Stimulated activated CD8-positive, alpha-beta memory T cell treated with anti-CD3 and anti-CD28 coated beads, Interleukin-4, amount 100 ng/mL, for 1 hour (primary cell): ENCODE data around the gene GAS1.

Source experiments
- DNase-seq, 2 donors: peaks; one replicate each; pipeline ENCODE4 v3.0.0-alpha.2; 2020; ENCODE audit warnings: low read depth in 2 of 2, low spot score in 1 of 2

Gene GAS1

DNA sequence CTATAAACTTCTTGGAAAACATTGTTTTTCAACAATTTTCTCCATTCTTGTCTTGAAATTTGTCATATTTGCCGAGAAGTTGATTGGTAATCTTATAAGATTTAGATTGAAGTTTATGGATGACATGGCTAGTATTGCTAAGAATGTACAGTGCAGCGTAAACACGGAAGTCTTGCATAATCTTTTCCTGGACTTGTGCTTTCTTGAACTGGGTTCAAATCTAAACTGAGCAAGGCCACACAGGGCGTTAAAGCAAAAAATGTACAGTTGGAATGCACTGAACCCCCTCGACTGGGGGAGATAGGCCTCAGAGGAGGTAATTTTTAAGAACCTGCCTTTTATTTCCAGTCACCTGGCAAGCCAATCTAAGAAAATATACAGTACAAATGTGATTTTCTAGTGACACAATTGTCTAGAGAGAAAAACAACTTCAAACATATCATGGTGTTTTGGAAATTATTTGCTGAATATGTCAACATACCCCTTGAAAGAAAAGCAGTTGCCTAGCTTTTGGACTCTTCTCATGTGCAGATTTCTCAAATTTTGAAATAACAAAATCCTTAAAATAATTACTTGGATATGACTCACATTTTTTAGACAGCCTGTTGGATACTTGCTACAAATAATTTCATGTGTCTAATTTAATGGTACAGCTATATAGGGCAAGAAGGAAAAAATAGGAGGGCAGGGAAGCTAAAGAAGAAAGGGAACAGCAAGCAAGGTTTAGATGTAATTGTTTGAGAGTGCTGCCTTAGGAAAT, 18.5 kb upstream of the GAS1 start:
- no peak for DNase-seq

DNA sequence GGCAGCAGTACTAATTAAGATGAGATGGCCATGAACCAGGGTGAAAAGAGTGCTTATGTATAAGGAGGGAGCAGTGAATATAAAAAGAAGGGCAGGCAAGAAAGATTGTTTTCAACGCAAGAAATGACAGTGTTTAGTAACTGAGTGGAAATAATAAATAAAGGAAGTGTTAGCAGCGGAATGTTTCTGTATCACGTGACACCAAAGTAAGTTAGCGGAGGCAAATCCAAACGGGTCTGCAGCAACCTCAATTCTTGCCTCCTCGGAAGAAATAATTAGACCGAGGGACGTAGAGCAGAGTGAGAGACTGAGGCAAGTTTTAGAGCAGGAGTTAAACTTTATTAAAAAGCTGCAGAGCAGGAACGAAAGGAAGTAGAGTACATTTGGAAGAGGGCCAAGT, 15.4 kb upstream of the GAS1 start:
- DNase-seq: no peak

GRCh38 chr9:86960938-86961337, 13.6 kb upstream of the GAS1 start:
- DNase-seq: no peak

GRCh38 chr9:86958203-86958602, 10.9 kb upstream of the GAS1 start:
- DNase-seq: no peak

DNA sequence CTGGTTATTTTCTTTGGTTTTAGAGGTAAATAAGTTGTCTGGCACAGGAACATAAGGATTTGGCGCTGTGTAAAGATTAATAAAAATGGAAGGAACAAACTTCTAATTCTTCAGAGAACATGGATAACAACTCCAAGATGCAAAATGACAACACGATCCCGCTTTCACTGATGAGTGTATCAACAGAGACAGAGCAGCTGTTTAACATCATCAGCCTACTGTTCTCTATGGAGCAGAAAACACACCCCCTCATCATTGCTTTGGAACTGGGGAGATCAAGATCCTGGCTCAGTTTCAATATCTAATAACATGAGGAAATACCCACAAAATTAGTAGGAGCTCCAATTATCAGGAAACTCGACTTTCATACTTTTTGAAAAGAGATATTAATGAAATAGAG, 8.3 kb upstream of the GAS1 start:
- DNase-seq: no peak

DNA sequence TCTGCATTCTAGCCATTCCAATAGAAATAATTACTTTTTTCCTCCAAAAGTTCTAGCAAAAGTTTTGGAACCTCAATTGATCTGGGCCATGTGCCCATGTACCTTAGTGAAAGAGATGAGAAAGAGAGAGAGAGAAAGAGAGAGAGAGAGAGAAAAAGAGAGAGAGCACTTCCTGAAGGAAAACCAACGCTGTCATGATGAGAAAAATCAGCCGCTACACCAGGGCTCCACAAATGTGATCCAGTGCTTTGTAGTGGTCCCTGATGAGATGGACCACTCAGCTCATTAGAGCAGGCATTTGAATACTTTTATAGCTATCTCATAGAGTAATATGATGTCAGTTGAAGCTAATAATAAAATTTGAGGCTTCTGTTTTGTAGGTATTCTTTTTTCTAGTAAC, 7.7 kb upstream of the GAS1 start:
- DNase-seq: no peak

DNA sequence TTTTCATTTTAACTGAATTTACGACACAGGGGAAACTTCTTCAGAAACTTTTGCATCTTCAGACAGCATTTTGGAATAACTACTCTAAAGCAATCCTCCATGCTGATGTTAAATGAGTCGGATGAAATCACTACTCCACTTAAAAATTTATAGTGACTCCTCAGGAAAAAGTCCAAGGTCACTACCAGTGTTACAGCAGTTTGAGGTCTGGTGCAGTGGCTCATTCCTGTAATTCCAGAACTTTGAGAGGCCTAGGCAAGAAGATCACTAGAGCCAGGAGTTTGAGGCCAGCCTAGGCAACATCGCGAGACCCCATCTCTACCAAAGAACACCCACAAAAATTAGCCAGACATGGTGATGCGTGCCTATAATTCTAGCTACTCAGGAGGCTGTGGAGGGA, 5.9 kb upstream of the GAS1 start:
- no peak for DNase-seq

DNA sequence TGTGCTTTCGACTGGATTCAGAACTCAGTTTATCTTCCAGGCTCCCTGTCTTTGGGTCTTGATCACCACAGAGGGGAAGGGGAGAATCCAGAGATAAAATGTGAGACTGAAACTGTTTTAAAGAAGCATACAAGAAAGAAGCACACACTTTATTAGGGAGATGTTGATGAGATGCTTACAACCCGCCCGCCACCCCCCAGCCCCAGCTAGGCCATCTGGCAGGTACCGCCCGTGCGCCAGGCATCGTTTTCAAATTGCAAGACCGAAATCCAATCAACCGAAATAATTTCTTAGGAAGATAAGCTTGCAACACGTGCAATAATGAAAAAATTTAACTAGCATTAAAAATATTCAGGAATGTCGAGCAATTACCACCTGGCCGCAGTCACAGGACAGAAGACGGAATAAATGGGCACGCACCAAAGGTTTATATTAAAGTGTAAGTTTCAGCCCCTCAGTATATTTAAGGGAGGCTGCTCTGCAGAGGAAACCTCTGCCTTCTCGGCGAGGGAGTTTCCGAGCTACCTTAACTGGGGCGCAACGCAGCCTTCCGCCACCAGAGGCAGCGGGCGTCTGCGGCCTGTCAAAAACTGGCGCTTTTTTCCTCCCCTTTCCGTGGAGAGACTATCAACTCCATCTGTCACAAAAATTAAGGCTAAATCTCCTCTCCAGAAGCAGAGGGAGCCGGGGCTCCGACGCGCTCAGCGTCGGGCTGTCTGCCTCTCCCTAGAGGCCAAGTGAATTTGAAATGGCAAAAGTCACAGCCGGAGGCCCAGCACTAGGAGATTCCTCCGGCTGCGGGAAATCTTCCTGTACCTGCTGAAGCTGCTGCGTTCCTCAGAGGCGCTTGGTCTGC, 996 bp upstream of the GAS1 start:
- DNase-seq: peak; percentile 35 to 52

- peak; percentile 26 to 29 for DNase-seq
These were observed 833 bp downstream of the GAS1 start for GRCh38 chr9:86946201-86947145.

DNA sequence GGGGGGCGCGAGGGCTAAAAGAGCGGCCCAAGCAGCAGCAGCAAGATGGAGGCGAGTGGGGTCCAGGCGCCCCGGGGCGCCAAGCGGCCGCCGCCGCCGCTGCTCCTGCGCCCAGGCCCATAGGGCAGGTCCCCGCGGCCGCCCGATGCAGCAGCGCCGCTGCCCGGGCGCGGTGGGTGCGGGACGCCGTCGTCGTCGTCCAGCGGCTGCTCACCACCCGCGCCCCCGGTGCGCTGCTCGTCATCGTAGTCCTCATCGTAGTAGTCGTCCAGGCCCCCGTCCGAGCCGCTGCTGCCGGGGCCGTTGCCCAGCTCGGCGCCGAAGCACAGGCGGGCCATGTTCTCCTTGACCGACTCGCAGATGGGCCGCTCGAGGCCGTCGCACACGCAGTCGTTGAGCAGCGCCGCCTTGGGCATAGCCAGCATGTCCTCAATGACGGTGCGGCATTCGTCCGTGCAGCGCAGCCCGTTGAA, 1.5 kb downstream of the GAS1 start:
- DNase-seq: peak in 1 of 2 donors; percentile 5

GRCh38 chr9:86944796-86945727, 2.2 kb downstream of the GAS1 start:
- no peak for DNase-seq

DNA sequence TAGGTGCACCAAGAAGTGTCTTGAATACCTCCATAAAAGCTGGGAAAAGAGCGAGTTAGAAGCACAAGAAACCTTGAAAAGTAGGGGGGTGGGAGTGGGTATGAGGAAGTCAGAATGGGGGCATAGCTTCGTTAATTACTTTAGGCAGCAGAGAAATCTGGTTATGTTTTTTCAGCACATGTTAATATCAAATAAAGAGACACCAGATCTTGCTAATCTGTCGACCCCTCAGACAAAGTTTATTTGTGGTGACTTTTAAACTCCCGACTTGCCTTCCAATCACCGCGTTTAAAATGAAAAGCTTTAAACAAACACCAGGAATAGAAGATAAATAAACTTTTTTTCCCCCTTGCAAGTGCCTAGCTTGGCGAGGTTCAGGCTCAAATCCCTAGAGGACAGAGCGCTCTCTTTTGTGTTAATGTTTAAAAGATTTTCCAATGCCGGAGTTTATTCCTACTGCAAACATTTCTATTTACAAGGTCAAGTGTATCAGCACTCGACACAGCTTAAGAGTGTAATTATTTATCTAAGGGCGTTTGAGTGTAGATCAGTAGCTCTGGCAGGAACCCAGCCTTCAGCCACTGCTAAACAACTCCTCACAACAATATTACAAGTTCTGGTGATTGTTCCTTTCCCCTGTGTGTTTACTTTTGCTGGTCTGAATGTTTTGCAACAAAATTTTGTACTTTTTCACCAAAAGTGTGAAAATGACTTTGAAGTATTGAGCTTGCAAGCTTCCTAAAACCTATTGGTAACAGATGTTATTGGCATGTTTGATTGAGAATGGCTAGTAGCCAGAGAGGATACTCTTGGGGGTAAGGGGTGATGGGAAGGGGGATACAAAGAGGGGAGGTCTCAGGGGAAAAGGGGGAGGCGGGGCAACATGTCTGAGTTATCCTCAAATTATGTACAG, 3.8 kb downstream of the GAS1 start:
- no peak for DNase-seq

DNA sequence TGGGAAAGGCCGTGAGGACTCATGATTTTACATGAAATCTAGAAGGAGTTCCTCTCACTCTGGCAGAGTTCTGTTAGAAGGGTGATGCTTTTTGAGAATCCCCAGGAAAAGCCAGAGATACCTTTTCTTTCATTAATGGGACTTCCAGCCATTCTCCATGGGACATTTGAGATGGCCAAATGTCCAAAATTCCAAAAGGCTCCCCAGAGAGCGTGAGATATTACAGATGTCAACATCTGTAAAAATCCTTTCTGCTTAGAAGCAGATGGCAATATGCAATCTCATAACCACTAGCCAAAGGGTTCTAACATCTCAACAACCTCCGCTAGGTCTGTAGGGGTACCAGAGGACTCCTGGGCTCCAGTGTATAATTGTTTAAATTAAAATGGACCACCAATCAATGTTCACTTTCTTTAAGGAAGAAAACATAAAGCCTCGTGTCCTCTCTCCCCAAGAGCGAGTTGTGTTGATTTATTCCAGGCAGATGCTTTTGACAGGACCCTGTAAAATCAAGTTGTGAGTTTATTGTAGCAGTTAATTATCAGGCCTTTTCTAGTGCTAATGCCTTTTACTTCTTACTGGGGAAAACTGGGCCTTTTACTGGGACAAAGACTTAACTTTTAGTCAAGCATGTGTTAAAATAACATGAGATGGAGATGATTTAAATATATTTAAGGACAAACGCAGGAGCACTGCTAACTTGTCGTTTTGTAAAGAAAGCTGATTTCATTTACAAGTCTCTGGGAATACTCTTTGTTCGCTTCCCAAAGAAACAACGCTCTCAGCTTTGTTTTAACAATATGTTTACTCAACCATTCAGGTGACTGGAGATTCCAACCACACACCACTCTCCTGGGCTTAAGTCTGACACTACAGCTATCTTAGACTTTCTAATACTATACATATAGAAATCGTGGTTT, 4.8 kb downstream of the GAS1 start:
- DNase-seq: no peak

DNA sequence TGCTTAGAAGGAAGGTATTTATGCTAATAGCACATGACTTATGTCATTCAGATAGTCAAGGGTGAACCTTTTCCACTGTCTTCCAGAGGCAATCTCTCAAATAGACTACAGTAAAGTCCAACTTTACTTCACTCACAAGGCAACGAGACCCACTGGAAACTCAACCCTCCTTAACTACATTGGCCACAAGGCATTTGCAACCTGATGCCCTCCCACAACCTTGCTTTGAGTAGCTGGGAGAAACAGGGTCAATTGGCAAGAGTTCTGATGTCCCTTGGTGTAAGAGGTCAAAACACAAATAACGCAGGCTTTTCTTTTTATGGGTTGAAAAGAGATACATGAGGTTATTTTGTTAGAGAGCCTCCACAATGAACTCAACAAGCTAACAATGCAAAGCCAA, 6.1 kb downstream of the GAS1 start:
- no peak for DNase-seq

DNA sequence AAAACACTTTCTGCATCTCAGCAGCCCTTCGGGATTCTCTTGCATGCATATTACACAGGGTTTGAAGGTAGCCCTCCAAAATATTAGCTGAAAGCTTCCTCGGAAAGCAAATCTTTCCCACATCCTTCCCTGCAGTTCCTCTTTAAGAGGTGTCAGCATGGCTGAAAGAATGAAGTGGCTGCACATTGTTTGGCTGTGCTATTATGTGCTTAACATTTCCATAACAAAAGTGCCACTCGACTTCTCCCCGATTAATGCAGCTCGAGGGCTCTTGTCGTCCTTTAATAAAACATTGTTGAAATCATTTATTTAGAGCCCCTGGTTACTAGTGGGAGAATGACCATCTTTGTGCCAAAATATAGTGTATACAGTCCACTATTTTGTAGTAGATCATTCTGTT, 6.5 kb downstream of the GAS1 start:
- DNase-seq: no peak

GRCh38 chr9:86939891-86940290, 7.4 kb downstream of the GAS1 start:
- no peak for DNase-seq

DNA sequence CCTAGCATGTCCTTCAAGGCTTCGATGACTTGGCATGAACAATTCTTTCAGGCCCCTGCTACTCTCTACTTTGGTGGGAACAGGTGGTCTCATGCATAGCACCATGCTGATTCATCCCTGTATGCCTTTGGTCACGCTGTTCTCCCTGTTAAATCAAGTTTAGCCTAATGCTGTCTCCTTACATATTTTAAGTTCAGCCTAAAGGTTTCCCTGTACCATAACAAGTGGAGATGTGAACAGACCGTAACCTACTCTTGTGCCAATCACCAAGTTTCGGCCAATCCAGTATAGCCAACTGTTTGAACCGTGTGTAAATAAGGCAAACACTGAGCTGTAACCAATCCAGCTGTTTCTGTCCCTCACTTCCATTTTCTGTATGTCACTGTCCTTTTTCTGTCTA, 8.0 kb downstream of the GAS1 start:
- no peak for DNase-seq

GRCh38 chr9:86938780-86939179, 8.5 kb downstream of the GAS1 start:
- no peak for DNase-seq
